ENCODE measurements around the gene TP53.

TP53 gene

DNA sequence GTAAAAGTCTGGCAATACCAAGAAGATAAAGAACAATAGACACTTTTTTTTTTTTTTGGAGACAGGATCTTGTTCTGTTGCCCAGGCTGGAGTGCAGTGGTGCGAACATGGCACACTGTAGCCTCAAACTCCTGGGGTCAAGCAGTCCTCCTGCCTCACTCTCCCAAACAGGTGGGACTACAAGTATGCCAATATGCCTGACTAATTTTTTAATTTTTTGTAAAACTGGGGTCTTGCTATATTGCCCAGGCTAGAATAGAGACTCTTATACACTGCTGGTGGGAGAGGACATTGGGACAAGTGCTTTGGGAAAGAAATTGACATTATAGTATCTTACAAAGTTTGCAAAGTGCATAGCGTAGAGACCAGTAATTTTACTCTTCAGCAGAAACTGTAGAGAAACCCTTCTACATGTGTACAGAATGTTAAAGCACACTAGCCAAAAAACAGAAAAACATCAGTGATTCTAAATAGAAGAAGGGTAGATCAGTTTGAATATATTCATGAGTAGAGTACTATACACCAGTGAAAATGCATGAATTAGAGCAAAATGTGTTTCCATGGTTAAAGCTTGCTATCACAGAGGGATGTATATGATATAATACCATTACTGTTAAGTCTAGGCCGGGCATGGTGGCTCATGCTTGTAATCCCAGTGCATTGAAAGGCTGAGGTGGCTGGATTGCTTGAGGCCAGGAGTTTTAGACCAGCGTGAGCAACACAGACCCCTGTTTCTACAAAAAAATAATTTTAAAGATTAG lies 10.7 kb upstream of the TP53 start:
- Histone ChIP-seq H3K4me1 (ENCODE audit: control insufficient read depth in 1 of 2, insufficient read depth in 1 of 2, low read depth in 1 of 2, low read length in 1 of 2) (no peaks in the 10 kb centered on the region), H3K36me3 (peaks cover 24% of the 10 kb centered on the region), H3K9me3 (no peaks in the 10 kb centered on the region), H3K27me3 (peaks cover 2% of the 10 kb centered on the region), H3K4me3 (ENCODE audit: low read depth in 1 of 2, low read length in 1 of 2) (no peak overlapping the region), H3K27ac (no peak overlapping the region)
- TF ChIP-seq, protein P1, sequence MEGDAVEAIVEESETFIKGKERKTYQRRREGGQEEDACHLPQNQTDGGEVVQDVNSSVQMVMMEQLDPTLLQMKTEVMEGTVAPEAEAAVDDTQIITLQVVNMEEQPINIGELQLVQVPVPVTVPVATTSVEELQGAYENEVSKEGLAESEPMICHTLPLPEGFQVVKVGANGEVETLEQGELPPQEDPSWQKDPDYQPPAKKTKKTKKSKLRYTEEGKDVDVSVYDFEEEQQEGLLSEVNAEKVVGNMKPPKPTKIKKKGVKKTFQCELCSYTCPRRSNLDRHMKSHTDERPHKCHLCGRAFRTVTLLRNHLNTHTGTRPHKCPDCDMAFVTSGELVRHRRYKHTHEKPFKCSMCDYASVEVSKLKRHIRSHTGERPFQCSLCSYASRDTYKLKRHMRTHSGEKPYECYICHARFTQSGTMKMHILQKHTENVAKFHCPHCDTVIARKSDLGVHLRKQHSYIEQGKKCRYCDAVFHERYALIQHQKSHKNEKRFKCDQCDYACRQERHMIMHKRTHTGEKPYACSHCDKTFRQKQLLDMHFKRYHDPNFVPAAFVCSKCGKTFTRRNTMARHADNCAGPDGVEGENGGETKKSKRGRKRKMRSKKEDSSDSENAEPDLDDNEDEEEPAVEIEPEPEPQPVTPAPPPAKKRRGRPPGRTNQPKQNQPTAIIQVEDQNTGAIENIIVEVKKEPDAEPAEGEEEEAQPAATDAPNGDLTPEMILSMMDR (IDR thresholded peaks at IDR 0.05): no peak

DNA sequence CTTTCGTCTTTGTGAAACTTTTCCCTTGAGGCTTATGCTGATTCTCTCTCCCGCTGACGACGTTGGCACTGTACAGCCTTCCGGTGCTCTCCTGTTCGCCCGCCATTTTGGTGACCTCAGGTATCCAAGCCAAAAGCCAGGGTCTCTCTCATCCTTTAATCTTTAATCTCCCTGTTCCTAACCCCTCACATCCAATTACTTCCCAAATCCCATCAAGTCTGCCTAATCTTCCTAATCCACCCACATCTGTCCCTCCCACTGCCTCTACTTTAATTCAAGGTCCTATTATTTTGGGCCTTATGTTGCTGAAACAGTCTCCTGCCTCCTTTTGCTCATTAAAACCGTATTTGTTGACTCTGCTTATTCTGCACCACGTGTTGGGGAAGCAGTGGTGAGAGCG lies 8.3 kb upstream of the TP53 start:
- no peak overlapping the region for H3K4me3 ChIP-seq (ENCODE audit: low read depth in 1 of 2, low read length in 1 of 2)
- H3K27me3 ChIP-seq: no peaks in the 10 kb centered on the region
- H3K9me3 ChIP-seq: no peaks in the 10 kb centered on the region
- H3K27ac ChIP-seq: no peak overlapping the region
- TF ChIP-seq, protein P1 (IDR thresholded peaks at IDR 0.05): no peak
- H3K36me3 ChIP-seq: peaks cover 9% of the 10 kb centered on the region
- no peaks in the 10 kb centered on the region for H3K4me1 ChIP-seq (ENCODE audit: control insufficient read depth in 1 of 2, insufficient read depth in 1 of 2, low read depth in 1 of 2, low read length in 1 of 2)

DNA sequence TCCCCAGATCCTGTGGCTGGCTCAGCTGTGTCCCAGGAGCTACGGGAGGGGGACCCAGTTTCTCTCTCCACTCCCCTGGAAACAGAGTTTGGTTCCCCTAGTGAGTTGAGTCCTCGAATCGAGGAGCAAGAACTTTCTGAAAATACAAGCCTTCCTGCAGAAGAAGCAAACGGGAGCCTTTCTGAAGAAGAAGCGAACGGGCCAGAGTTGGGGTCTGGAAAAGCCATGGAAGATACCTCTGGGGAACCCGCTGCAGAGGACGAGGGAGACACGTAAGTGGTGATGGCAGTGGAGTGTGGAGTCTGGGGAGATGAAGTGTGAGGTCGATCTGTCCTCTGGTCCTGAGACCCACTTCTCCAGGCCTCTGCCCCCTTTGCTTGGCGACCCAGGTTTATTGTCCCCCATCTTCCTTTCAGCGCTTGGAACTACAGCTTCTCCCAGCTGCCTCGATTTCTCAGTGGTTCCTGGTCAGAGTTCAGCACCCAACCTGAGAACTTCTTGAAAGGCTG lies 1.6 kb upstream of the TP53 start:
- no peaks in the 10 kb centered on the region for H3K9me3 ChIP-seq
- peak overlapping the region; percentile 70 to 93 for H3K4me3 ChIP-seq (ENCODE audit: low read depth in 1 of 2, low read length in 1 of 2)
- peaks cover 8% of the 10 kb centered on the region for H3K36me3 ChIP-seq
- TF ChIP-seq, protein P1 (IDR thresholded peaks at IDR 0.05): no peak
- no peaks in the 10 kb centered on the region for H3K27me3 ChIP-seq
- peaks cover 32 to 39% of the 10 kb centered on the region in 2 experiments for H3K4me1 ChIP-seq (ENCODE audit: control insufficient read depth in 1 of 2, insufficient read depth in 1 of 2, low read depth in 1 of 2, low read length in 1 of 2)
- peak overlapping the region; percentile 95 for H3K27ac ChIP-seq

DNA sequence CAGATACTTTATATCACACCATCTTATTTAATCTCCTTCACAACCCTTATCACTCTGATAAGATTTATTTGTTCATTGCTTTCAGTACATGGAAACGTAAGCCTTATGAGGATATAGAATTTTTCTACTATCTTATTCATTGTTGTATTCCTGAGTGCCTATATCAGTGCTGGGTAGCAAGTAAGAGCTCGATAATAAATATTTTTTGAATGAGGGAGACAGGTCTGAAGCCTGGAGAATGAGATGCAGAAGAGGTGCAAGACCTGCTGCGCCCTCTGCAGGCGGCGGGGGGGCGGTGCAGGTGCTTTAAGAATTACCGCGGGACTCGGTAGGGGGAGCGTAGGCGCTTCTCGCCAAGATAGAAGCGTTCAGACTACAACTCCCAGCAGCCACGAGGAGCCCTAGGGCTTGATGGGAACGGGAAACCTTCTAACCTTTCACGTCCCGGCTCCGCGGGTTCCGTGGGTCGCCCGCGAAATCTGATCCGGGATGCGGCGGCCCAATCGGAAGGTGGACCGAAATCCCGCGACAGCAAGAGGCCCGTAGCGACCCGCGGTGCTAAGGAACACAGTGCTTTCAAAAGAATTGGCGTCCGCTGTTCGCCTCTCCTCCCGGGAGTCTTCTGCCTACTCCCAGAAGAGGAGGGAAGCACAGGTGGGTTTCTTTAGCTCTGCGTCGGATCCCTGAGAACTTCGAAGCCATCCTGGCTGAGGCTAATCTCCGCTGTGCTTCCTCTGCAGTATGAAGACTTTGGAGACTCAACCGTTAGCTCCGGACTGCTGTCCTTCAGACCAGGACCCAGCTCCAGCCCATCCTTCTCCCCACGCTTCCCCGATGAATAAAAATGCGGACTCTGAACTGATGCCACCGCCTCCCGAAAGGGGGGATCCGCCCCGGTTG lies 868 bp upstream of the TP53 start, which contains the start of gene WRAP53:
Gene WRAP53 (plus strand): TSS at position 570 of the 900 bp plus-strand sequence. CDS start 172 bp downstream, at position 742.
- H3K4me3 ChIP-seq (ENCODE audit: low read depth in 1 of 2, low read length in 1 of 2): peak within 1 kb of the TSS; percentile 70 to 93
- TF ChIP-seq, protein P1 (IDR thresholded peaks at IDR 0.05): peak; percentile 99
- H3K9me3 ChIP-seq: no peaks in the 10 kb centered on the region
- no peaks in the 10 kb centered on the region for H3K27me3 ChIP-seq
- H3K27ac ChIP-seq: peak within 1 kb of the TSS; percentile 95
- H3K36me3 ChIP-seq: peaks cover 6% of the 10 kb centered on the region
- H3K4me1 ChIP-seq (ENCODE audit: control insufficient read depth in 1 of 2, insufficient read depth in 1 of 2, low read depth in 1 of 2, low read length in 1 of 2): peaks cover 32 to 39% of the 10 kb centered on the region in 2 experiments

DNA sequence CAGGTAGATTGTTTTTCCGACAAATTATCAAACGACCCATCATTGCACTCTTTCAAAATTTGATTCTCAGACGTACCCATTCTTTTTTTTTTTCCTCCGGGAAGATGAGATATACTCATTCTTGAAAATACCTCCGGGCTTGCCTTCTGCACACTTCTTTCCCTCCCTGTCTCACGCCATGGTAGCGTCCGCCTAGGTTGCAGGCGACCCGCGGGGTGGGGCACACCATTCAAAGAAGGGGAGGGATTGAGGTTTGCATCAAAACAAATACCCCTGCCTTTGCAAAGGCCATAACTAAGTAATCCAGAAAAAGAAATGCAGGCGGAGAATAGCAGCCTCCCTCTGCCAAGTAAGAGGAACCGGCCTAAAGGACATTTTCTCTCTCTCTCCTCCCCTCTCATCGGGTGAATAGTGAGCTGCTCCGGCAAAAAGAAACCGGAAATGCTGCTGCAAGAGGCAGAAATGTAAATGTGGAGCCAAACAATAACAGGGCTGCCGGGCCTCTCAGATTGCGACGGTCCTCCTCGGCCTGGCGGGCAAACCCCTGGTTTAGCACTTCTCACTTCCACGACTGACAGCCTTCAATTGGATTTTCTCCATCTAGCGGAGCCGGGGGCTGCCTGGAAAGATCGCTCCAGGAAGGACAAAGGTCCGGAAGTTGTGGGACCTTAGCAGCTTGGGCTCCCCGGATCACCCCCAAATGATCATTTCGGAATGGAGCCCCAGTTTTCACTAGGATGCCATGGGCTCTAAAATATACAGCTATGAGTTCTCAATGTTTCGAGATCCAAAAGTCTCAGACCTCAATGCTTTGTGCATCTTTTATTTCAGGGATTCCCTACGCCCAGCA lies 843 bp downstream of the TP53 start:
- TF ChIP-seq, protein P1 (IDR thresholded peaks at IDR 0.05): no peak
- H3K4me3 ChIP-seq (ENCODE audit: low read depth in 1 of 2, low read length in 1 of 2): peak overlapping the region; percentile 70 to 93
- peaks cover 32 to 39% of the 10 kb centered on the region in 2 experiments for H3K4me1 ChIP-seq (ENCODE audit: control insufficient read depth in 1 of 2, insufficient read depth in 1 of 2, low read depth in 1 of 2, low read length in 1 of 2)
- H3K36me3 ChIP-seq: no peaks in the 10 kb centered on the region
- H3K27ac ChIP-seq: peak overlapping the region; percentile 95
- H3K27me3 ChIP-seq: no peaks in the 10 kb centered on the region
- H3K9me3 ChIP-seq: no peaks in the 10 kb centered on the region
